Lower leg skin (tissue), 3 donors: ENCODE results near the gene SLC35F3.

Experiments used
- CTCF ChIP-seq, 3 donors: fragments of 450-650 bp; IDR thresholded peaks; one replicate each; pipeline ENCODE4 v1.5.1; 2016; ENCODE audit warnings: antibody characterized with exemption in 3 of 3, mild to moderate bottlenecking in 3 of 3, moderate library complexity in 2 of 3
- POLR2A ChIP-seq, 2 donors: fragments of 450-650 bp; IDR thresholded peaks; one replicate each; pipeline ENCODE4 v1.6.1; 2016 to 2017; ENCODE audit warnings: antibody characterized with exemption in 2 of 2, mild to moderate bottlenecking in 1 of 2, moderate library complexity in 1 of 2

DNA sequence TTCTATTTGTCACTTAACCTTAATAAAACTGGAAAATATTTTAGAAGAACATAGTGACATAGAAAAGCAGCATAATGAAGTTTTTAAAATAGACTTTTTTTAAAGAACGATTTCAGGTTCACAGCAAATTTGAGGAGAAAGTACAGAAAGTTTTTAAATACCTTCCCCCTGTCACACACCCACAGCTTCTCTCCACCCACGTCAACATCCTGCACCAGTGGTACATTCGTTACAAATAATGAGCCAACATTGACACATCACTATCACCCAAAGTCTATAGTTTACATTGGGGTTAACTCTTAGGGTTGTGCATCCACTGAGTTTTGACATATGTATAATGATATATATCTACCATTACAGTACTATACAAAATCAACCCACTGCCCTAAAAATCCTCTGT lies 3.0 kb upstream of the SLC35F3 start:
- TF ChIP-seq CTCF (IDR thresholded peaks at IDR 0.05) (no peak), POLR2A (IDR thresholded peaks at IDR 0.05) (no peak)
